Heart left ventricle (tissue), 13 donors: ENCODE results near the gene TMEM273.

Source experiments
- POLR2A ChIP-seq, 2 donors: fragments of 450-650 bp; IDR thresholded peaks; one replicate each; pipeline ENCODE4 v1.6.1; 2017; ENCODE audit warnings: antibody characterized with exemption in 2 of 2, mild to moderate bottlenecking in 2 of 2, moderate library complexity in 2 of 2
- TF ChIP-seq, protein P1 (sequence below), 12 donors: fragments of 200-600 bp; sonication (generic) in 4 of 12; IDR thresholded peaks; one replicate each; pipeline versions ENCODE4 v1.5.0 to v1.8.0; 2018 to 2022; ENCODE audit warnings: antibody characterized with exemption in 12 of 12, mild to moderate bottlenecking in 5 of 12
- donor health status: ischemic (EF 13 %, LVEDD 7.1; RV severe dilation, severe dysfunction).
- donor health status: DM: no; HTN: yes; CAD: no.
- donor health status: DM: no; HTN: no; CAD: no.
- donor health status: ischemic (EF 25% LVEDD 6.9; RV normal size, moderate dysfunction).
- donor health status: ischemic (EF 25% LVEDD 5.7; RV mildly dilated, moderate dysfunction).
- donor health status: ischemic (EF 35%, LVEDD 5.7; RV mildly dilated, moderate dysfunction).
- donor health status: nonischemic (EF 11% LVEDD 7.7; RV severe dilation, severe dysfunction).
- donor health status: DM: yes; HTN: yes; CAD: no.
- donor health status: PGD.
- donor health status: ischemic (EF 29% LVEDD 5.4; RV normal size, mild dysfunction).
- donor health status: nonischemic (EF 23%, LVEDD 6.1; RV moderate dilation, normal function).

GRCh38 chr10:49158404-49158803, 29.8 kb downstream of the TMEM273 start:
- TF ChIP-seq, protein P1, sequence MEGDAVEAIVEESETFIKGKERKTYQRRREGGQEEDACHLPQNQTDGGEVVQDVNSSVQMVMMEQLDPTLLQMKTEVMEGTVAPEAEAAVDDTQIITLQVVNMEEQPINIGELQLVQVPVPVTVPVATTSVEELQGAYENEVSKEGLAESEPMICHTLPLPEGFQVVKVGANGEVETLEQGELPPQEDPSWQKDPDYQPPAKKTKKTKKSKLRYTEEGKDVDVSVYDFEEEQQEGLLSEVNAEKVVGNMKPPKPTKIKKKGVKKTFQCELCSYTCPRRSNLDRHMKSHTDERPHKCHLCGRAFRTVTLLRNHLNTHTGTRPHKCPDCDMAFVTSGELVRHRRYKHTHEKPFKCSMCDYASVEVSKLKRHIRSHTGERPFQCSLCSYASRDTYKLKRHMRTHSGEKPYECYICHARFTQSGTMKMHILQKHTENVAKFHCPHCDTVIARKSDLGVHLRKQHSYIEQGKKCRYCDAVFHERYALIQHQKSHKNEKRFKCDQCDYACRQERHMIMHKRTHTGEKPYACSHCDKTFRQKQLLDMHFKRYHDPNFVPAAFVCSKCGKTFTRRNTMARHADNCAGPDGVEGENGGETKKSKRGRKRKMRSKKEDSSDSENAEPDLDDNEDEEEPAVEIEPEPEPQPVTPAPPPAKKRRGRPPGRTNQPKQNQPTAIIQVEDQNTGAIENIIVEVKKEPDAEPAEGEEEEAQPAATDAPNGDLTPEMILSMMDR (IDR thresholded peaks at IDR 0.05) = no peak
- TF ChIP-seq POLR2A (IDR thresholded peaks at IDR 0.05) = no peak
